GM19452 (cell line): ENCODE data around the gene GNB1.
"Not testable (repeated sequence)": the region's sequence is repeated elsewhere in the genome, so short reads cannot be mapped to it uniquely, and the experiment has no call there.

Source experiments
- ATAC-seq: cut with Tn5 transposase; IDR thresholded peaks from one replicate; pipeline ENCODE4 v1.9.1; 2021; ENCODE audit not compliant: unreplicated experiment

GNB1 gene

GRCh38 chr1:1861761-1862310, 29.1 kb downstream of the GNB1 start:
- not testable (repeated sequence) for ATAC-seq

GRCh38 chr1:1861339-1861730, 29.6 kb downstream of the GNB1 start:
- ATAC-seq = no peak

- ATAC-seq = not testable (repeated sequence)
Measured at GRCh38 chr1:1859970-1860697, 30.8 kb downstream of the GNB1 start.

- no peak for ATAC-seq
Measured at GRCh38 chr1:1858382-1859086, 32.4 kb downstream of the GNB1 start.

GRCh38 chr1:1857096-1857703, 33.7 kb downstream of the GNB1 start:
- no peak for ATAC-seq

- not testable (repeated sequence) for ATAC-seq
Measured at GRCh38 chr1:1856161-1856560, 34.7 kb downstream of the GNB1 start.

- ATAC-seq = no peak
Measured at GRCh38 chr1:1853593-1854257, 37.2 kb downstream of the GNB1 start.

- ATAC-seq = no peak
Measured at GRCh38 chr1:1852619-1853414, 38.1 kb downstream of the GNB1 start.

DNA sequence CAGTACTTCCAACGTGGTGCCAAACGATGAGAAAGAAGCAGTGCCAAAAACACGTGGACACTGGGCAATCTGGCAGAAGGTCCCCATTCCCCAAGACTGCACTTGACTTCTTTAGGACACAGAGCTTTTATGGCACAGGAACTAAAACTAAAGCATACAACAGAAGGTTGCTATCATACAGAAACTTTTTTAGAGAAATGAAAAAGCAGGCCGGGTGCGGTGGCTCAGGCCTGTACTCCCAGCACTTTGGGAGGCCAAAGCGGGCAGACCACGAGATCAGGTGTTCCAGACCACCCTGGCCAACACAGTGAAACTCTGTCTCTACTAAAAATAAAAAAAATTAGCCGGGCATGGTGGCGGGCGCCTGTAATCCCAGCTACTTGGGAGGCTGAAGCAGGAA, 43.0 kb downstream of the GNB1 start:
- peak; percentile 55 for ATAC-seq

- no peak for ATAC-seq
Measured at GRCh38 chr1:1847061-1847850, 43.6 kb downstream of the GNB1 start.

- ATAC-seq = no peak
Measured at GRCh38 chr1:1846386-1846918, 44.4 kb downstream of the GNB1 start.

DNA sequence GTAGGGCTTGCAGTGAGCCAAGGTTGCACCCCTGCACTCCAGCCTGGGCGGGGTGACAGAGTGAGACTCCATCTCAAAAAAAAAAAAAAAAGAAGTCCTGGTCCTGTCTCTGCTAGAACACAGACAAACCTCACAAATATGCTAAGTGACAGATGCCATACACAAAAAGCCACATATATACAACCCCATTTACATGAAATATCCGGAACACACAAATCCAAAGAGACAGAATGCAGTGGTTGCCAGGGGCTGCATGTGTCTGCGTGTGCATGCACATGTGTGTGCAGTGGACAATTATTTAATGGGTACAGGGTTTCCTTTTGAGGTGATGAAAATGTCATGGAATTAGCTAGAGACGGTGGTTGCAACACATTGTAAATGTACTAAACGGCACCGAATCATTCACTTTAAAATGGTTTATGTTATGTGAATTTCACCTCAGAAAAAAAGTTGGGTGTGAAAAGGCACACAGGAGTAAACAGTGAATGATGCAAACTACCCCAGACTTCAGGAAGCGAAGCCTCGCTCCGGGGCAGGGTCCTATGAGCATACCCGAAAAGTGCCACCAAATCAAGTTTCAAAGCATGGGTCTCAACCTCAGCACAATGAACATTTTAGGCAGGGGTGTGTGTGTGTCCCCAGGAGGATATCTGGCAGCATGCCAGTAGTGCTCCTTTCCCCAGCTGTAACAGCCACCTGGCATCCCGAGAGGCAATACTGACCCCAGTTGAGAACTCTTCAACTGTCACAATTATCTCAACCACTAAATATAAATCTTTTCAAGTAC, 48.3 kb downstream of the GNB1 start:
- ATAC-seq = no peak

DNA sequence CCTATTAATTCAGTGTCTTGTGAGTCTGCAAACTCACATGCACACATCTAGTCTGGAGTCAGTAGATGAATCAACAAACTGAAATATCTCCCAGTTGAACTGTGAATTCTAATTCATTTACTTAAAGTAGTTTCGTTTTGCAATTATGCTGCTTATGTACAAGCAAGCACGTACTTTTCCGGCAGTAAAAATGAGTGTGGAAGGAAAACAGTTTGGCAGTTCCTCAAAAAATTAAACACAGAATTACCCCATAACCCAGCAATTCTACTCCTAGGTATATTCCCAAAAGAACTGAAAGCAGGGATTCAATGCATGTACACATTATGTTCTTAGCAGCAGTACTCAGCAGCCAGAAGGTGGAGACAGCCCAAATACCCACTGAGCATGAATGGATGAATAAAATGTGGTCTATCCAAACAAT, 49.3 kb downstream of the GNB1 start:
- ATAC-seq = no peak

- no peak for ATAC-seq
Measured at GRCh38 chr1:1839311-1839965, 51.4 kb downstream of the GNB1 start.

GRCh38 chr1:1836119-1836518, 54.8 kb downstream of the GNB1 start:
- ATAC-seq = no peak

DNA sequence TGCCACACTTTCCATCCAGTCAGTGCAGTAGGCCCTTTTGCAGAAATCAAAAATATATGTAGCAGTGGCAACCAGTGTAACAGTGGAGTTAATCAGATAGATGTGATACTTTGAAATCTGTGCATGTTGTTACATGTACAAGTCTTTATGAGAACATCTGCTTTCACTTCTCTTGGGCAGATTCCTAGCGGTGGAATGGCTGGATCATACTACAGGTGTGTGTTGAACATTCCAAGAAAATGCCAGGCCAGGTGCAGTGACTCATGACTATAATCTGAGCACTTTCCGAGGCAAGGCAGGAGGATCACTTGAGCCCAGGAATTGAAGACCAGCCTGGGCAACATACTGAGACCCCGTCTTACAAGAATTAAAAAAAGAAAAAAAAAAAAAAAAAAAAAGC, 55.3 kb downstream of the GNB1 start:
- no peak for ATAC-seq

DNA sequence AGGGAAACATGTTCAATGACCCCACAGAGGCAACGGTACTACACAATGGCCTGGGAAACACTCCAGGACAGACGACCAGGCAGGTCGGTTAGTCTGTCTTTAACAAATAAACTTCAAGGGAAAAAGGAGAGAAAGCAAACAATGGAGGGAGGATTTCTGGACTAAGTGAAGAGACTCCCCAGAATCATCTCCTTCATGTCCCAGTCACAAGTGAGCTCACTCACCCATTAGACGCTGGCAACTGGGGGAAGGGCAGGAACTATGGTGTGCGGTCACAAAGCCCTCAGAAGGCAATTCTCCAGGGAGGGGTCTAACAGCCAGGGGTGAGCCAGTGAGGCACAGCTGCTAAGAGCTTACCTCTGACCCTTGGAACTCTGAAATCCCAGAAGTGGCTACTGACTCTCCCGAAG, 57.0 kb downstream of the GNB1 start:
- ATAC-seq = no peak

DNA sequence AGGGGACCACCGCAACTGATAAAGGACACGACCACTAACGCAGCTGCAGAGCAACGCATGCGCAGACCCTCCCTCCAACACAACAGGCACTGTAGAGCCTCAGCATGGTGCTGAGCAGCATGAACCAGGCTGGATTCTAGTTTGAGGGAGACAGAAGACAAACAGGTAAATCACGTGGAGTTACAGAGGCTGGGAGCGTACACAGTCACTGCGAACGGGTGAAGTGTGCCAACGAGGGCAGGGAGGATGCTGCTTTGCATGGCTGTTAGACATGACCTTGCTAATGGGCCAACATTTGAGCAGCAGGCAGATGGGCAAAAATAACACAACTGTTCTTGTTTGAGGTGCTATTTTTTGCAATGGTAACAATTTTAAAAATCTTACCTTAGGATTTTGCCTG, 57.4 kb downstream of the GNB1 start:
- no peak for ATAC-seq
